Progenitor cell of endocrine pancreas (in vitro differentiated cells): Measurements from ENCODE around the gene MAP2K3. TPM values are rescaled to one million over a fixed set of nuclear protein-coding genes. Genes with fewer than 3 reads are reported as not detected.

Experiments used
- DNase-seq: peaks from one replicate; pipeline ENCODE4 v3.0.0; 2021; ENCODE audit warnings: low spot score; ENCODE audit not compliant: unreplicated experiment
- H3K27ac Mint-ChIP-seq: 2 replicates; pipeline ENCODE4 v1.8.0; 2021; ENCODE audit warnings: mild to moderate bottlenecking, moderate library complexity, mixed read lengths
- H3K27me3 Mint-ChIP-seq: 2 replicates; pipeline ENCODE4 v1.8.0; 2021; ENCODE audit warnings: mixed read lengths
- H3K36me3 Mint-ChIP-seq: 2 replicates; pipeline ENCODE4 v1.8.0; 2022; ENCODE audit warnings: mixed read lengths; ENCODE audit not compliant: insufficient read depth
- H3K4me1 Mint-ChIP-seq: 2 replicates; pipeline ENCODE4 v1.8.0; 2021; ENCODE audit warnings: low read depth, mixed read lengths
- H3K4me3 Mint-ChIP-seq: 2 replicates; pipeline ENCODE4 v1.8.0; 2021; ENCODE audit warnings: low read depth, mild to moderate bottlenecking, moderate library complexity, mixed read lengths
- H3K9me3 Mint-ChIP-seq: 2 replicates; pipeline ENCODE4 v1.8.0; 2021; ENCODE audit warnings: low read depth, mixed read lengths
- total RNA-seq: library from RNA; stranded (reverse); gene quantifications from 2 replicates; pipeline ENCODE4 v1.2.1, GENCODE V29; 2021
- TF ChIP-seq, protein P1 (sequence below): fragments of 200-600 bp; sonication (generic); IDR thresholded peaks from one replicate; pipeline ENCODE4 v1.5.0; 2021; ENCODE audit warnings: antibody characterized with exemption, mild to moderate bottlenecking; ENCODE audit not compliant: unreplicated experiment

MAP2K3 gene
- total RNA-seq, 1 donor from 2014 or later, result 24.7 TPM

DNA sequence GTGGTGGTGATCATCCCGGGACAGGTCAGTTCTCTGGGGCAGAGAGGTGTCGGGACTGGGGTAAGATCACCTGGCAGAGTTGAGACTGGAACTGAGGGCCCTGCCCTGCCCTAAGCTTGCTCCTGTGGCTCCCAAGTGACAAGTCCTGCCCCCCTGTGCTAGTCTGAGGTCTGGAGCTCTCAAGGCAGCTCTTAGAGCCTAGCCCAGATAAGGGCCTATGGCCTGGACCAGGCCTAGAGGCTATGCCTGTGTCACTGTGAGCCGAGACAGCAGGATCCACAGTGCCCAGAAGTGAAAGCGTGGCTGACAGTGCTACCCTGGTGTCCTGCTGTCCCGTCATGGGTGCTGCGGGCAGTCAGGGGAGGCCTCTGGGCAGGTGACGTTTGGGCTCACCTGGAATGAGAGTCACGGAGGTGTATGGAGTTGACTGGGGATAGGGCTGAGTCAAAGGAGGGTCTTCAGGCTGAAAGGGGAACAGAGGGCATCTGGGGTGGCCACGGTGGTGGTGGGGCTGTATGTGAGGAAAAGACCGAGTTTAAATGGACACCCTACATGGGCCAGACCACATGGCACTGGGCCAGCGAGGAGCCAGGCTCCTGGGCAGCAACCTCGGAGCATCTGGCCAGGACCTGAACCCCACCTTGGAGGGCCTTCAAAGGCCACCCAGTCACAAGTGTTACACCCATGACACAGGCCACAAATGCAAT is 36.8 kb upstream of the MAP2K3 start:
- Mint-ChIP-seq H3K4me3 (no peak overlapping the region), H3K27ac (no peak overlapping the region), H3K36me3 (no peaks in the 10 kb centered on the region), H3K9me3 (no peaks in the 10 kb centered on the region), H3K4me1 (peaks cover 4% of the 10 kb centered on the region), H3K27me3 (no peaks in the 10 kb centered on the region)
- no peak for DNase-seq
- TF ChIP-seq, protein P1, sequence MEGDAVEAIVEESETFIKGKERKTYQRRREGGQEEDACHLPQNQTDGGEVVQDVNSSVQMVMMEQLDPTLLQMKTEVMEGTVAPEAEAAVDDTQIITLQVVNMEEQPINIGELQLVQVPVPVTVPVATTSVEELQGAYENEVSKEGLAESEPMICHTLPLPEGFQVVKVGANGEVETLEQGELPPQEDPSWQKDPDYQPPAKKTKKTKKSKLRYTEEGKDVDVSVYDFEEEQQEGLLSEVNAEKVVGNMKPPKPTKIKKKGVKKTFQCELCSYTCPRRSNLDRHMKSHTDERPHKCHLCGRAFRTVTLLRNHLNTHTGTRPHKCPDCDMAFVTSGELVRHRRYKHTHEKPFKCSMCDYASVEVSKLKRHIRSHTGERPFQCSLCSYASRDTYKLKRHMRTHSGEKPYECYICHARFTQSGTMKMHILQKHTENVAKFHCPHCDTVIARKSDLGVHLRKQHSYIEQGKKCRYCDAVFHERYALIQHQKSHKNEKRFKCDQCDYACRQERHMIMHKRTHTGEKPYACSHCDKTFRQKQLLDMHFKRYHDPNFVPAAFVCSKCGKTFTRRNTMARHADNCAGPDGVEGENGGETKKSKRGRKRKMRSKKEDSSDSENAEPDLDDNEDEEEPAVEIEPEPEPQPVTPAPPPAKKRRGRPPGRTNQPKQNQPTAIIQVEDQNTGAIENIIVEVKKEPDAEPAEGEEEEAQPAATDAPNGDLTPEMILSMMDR, result no peak

DNA sequence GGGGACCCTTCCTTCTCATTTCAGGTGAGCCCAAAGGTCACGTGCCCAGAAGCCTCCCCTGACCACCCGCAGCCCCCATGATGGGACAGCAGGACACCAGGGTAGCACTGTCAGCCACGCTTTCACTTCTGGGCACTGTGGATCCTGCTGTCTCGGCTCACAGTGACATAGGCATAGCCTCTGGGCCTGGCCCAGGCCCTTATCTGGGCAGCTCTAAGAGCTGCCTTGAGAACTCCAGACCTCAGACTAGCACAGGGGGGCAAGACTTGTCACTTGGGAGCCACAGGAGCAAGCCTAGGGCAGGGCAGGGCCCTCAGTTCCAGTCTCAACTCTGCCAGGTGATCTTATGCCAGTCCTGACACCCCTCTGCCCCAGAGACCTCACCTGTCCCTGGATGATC is 36.0 kb upstream of the MAP2K3 start:
- H3K36me3 Mint-ChIP-seq, result no peaks in the 10 kb centered on the region
- DNase-seq, result no peak
- no peak overlapping the region for H3K27ac Mint-ChIP-seq
- H3K27me3 Mint-ChIP-seq, result no peaks in the 10 kb centered on the region
- no peaks in the 10 kb centered on the region for H3K9me3 Mint-ChIP-seq
- no peak overlapping the region for H3K4me3 Mint-ChIP-seq
- TF ChIP-seq, protein P1, result no peak
- H3K4me1 Mint-ChIP-seq, result peaks cover 4% of the 10 kb centered on the region

DNA sequence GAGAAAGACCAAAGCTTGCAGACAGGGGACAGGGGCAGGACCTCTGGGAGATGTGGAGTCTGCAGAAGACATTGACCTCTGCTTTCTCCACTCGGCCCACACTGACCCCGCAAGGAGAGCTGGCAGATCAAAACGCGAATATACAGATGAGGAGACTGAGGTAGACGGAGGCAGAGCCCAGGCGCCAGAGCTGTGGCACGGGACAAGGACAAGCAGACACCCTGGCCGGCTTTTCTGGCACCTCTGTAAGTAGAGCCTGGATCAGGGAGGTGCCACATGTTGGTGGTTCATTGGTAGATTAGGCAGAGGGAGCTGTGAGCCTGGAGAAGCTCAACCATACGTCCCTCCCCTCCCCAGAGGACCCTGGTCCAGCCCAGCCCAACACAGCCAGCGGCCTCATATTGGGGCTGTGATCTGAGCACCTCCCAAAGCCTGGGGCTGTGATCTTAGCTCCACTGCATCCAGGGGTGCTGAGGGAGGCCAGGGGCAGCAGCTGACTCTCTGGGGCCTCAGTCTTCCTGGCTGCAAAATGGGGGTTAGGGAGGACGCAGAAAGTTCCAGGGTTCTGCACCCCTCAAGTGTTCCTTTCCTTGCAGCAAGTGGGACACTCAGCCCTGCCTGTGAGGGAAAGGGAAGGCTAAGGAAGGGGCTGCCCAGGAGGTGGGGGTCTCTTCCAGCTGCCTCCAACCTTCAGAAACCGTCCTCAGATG is 35.3 kb upstream of the MAP2K3 start:
- Mint-ChIP-seq H3K27ac (peak overlapping the region; percentile 69), H3K9me3 (no peaks in the 10 kb centered on the region)

DNA sequence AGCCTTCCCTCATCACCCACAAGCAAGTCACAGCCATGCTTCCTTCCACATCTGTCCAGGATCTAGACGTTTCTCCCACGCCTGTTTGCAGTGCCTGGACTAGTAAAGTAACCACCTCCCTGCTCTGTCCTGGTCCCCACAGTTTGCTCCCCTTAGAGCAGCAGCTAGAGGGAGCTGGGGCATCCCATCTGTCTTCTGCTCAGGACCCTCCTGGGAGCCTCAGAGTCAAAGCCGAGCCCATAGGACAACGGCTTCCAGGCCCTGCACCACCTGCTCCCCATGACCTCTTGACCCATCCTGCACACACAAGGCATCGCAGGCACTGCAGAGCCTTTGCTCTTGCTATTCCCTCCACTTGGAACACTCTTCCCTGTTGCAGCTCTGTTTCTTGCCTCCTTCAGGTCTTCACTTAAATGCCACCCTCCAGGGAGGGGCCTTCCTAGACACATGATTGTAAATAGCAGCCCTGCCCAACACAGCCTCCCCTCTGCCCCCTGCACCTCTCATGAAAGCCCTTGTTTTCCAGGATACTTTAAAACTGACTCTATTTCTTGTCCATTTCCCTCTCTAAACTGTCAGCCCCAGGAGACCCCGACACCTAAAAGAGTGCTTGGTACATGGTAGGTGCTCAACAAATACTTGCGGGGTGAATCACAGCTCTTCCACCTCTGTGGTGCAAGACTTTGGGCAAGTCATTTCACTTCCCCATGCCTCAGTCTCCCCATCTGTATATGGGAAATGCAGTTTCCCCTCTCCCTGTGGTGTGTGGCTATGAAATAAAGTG is 34.4 kb upstream of the MAP2K3 start:
- Mint-ChIP-seq H3K4me3 (peak overlapping the region; percentile 12), H3K27ac (peak overlapping the region; percentile 33), H3K36me3 (no peaks in the 10 kb centered on the region), H3K27me3 (no peaks in the 10 kb centered on the region), H3K4me1 (peaks cover 4% of the 10 kb centered on the region), H3K9me3 (no peaks in the 10 kb centered on the region)
- TF ChIP-seq, protein P1, result no peak
- DNase-seq, result no peak

More for the DNA sequence above, 35.3 kb upstream of the MAP2K3 start:
- TF ChIP-seq, protein P1, result no peak
- no peak overlapping the region for H3K4me3 Mint-ChIP-seq
- DNase-seq, result no peak
- H3K27me3 Mint-ChIP-seq, result no peaks in the 10 kb centered on the region
- H3K4me1 Mint-ChIP-seq, result peaks cover 4% of the 10 kb centered on the region
- H3K36me3 Mint-ChIP-seq, result no peaks in the 10 kb centered on the region

DNA sequence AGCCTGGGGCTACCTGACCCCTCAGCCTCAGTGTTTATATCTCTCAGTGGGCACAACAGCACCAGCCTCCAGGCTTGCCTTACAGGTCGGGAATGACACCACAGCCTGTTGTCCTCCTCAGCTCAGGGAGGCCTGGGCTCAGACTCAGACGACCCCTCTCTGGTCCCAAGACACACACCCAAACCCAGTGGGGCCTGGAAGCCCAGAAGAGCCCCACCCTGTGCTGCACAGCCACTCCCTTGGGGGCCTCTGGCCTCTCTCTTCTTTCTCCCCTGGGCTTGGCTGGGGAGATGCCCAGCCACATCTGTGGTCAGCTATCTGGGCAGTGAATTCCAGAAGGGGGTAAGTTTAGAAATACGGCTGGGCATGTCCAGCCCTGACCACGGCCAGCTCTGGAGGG is 33.7 kb upstream of the MAP2K3 start:
- DNase-seq, result no peak
- TF ChIP-seq, protein P1, result no peak

More for the DNA sequence above, 33.7 kb upstream of the MAP2K3 start:
- Mint-ChIP-seq H3K9me3 (no peaks in the 10 kb centered on the region), H3K27me3 (no peaks in the 10 kb centered on the region), H3K36me3 (no peaks in the 10 kb centered on the region), H3K27ac (no peak overlapping the region), H3K4me3 (peak overlapping the region; percentile 31), H3K4me1 (peaks cover 4% of the 10 kb centered on the region)
